AG10803 (cell line): Measurements from ENCODE around the gene SEMA6C.
"Not testable (repeated sequence)": the region's sequence is repeated elsewhere in the genome, so short reads cannot be mapped to it uniquely, and the experiment has no call there.

Experiments used
- DNase-seq: peaks from one replicate; pipeline ENCODE4 v3.0.0; 2010; ENCODE audit warnings: low read depth
- H3K4me3 ChIP-seq: 2 replicates; pipeline ENCODE4 v1.5.1; 2011; ENCODE audit warnings: mild to moderate bottlenecking, low read length, control low read depth
- CTCF ChIP-seq: conservative IDR thresholded peaks from 2 replicates; pipeline ENCODE4 v1.5.1; 2011; ENCODE audit warnings: mild to moderate bottlenecking, low read length, control low read depth, inconsistent platforms

The SEMA6C gene

GRCh38 chr1:151146412-151147131 lies at the start of gene SEMA6C:
TSS of gene SEMA6C (minus strand) at chr1:151146631. CDS start at chr1:151142621, 4,010 bp downstream.
- no peak for TF ChIP-seq CTCF
- peak; percentile 86 for DNase-seq
- peak within 1 kb of the TSS; percentile 79 for H3K4me3 ChIP-seq

- H3K4me3 ChIP-seq = peak overlapping the region; percentile 40
- peak; percentile 93 for DNase-seq
These were observed 48.6 kb upstream of the SEMA6C start for GRCh38 chr1:151194894-151195594.

- no peak for DNase-seq
- H3K4me3 ChIP-seq = no peak overlapping the region
- TF ChIP-seq CTCF = no peak
These were observed 47.4 kb upstream of the SEMA6C start for GRCh38 chr1:151193856-151194255.

- no peak overlapping the region for H3K4me3 ChIP-seq
- TF ChIP-seq CTCF = no peak
- DNase-seq = no peak
These were observed 46.9 kb upstream of the SEMA6C start for GRCh38 chr1:151193304-151193703.

- TF ChIP-seq CTCF = no peak
- no peak for DNase-seq
These were observed 45.6 kb upstream of the SEMA6C start for GRCh38 chr1:151192047-151192446.

GRCh38 chr1:151189637-151190445 lies 43.4 kb upstream of the SEMA6C start, which contains the start of gene VPS72:
TSS of gene VPS72 (minus strand) at chr1:151190197. CDS start at chr1:151190121, 76 bp downstream.
- TF ChIP-seq CTCF = peak; percentile 20; the same call in 1 of the 2 replicates
- H3K4me3 ChIP-seq = peak within 1 kb of the TSS; percentile 87
- DNase-seq = peak; percentile 89

More at GRCh38 chr1:151192047-151192446, 45.6 kb upstream of the SEMA6C start:
- H3K4me3 ChIP-seq = no peak overlapping the region

GRCh38 chr1:151188667-151189066 lies 42.2 kb upstream of the SEMA6C start:
- peak overlapping the region; percentile 87 for H3K4me3 ChIP-seq
- DNase-seq = not testable (repeated sequence)
